ENCODE data around the gene CGB1. TPM values are rescaled to one million over a fixed set of nuclear protein-coding genes. Genes with fewer than 3 reads are reported as not detected.

Gene CGB1
- total and polyA plus RNA-seq, 2 of the 8 experiments (the other 6 are each of a cell fraction or from before 2014, with no cell fraction given), result not detected

- peak in 1 of 2 experiments; percentile 60 for DNase-seq (ENCODE audit: low read depth in 1 of 2, low spot score in 2 of 2)
- Histone ChIP-seq H3K79me2 (ENCODE audit: control insufficient read depth in 1 of 2, insufficient read depth in 2 of 2, low read length in 2 of 2) (no peaks in the 10 kb centered on the region), H4K8ac (ENCODE audit: extremely low read depth, insufficient read depth, low read length) (no peak overlapping the region), H3K27me3 (replicated peaks in 1 of 4; ENCODE audit: control insufficient read depth in 3 of 4, extremely low read depth in 1 of 4, insufficient read depth in 3 of 4, low read length in 3 of 4) (peaks cover 0 to 15% (median 12%) of the 10 kb centered on the region in 4 experiments; a peak in 6 of 7 replicates), H2AK5ac (ENCODE audit: low read depth, low read length) (no peak overlapping the region), H3K9ac (replicated peaks in 1 of 4; ENCODE audit: extremely low read depth in 1 of 4, low read depth in 3 of 4, low read length in 3 of 4) (no peak overlapping the region), H4K5ac (ENCODE audit: insufficient read length, low read depth, low read length) (no peak overlapping the region), H3K27ac (ENCODE audit: low read depth, low read length) (no peak overlapping the region), H4K20me1 (replicated peaks in 1 of 2; ENCODE audit: control insufficient read depth in 1 of 2, insufficient read depth in 2 of 2, low read length in 2 of 2) (peaks cover 0 to 2% of the 10 kb centered on the region in 2 experiments), H3K9me3 (ENCODE audit: insufficient read depth in 2 of 2, low read depth in 1 of 2, low read length in 1 of 2) (no peaks in the 10 kb centered on the region), H3K4me2 (ENCODE audit: insufficient read depth in 1 of 2, low read depth in 2 of 2, low read length in 2 of 2) (peak overlapping the region; percentile 33 to 78; a peak in 2 of 4 replicates), H4K91ac (replicated peaks; ENCODE audit: insufficient read length, low read length) (no peak overlapping the region), H3K4ac (replicated peaks; ENCODE audit: insufficient read length, low read depth, low read length) (no peak overlapping the region), H2BK12ac (ENCODE audit: low read depth, low read length) (peak overlapping the region; percentile 50; the same call in 1 of the 2 replicates), H3K79me1 (ENCODE audit: low read depth, low read length) (no peaks in the 10 kb centered on the region), H2BK20ac (ENCODE audit: low read length) (no peak overlapping the region), H2AFZ (ENCODE audit: low read length) (no peak overlapping the region), H3K4me3 (ENCODE audit: extremely low read depth in 1 of 4, insufficient read depth in 2 of 4, low read depth in 3 of 4, low read length in 4 of 4) (no peak overlapping the region), H3K36me3 (ENCODE audit: control insufficient read depth in 2 of 4, insufficient read depth in 4 of 4, low read length in 3 of 4) (peaks cover under 1 to 9% (median 2%) of the 10 kb centered on the region in 4 experiments; a peak in 6 of 8 replicates), H3K18ac (ENCODE audit: extremely low read depth, low read length) (peak overlapping the region; percentile 71), H3K23me2 (ENCODE audit: low read depth, low read length) (peaks cover 6% of the 10 kb centered on the region; the same call in 1 of the 2 replicates), H3K14ac (ENCODE audit: insufficient read length) (no peak overlapping the region), H2BK15ac (ENCODE audit: low read length) (no peak overlapping the region), H3K23ac (ENCODE audit: insufficient read length) (no peak overlapping the region), H3K56ac (replicated peaks; ENCODE audit: insufficient read length, low read depth, low read length) (no peak overlapping the region), H3K4me1 (replicated peaks in 1 of 4; ENCODE audit: control insufficient read depth in 3 of 4, insufficient read depth in 4 of 4, low read length in 3 of 4) (peaks cover 0 to 17% (median 8%) of the 10 kb centered on the region in 4 experiments; a peak in 5 of 7 replicates), H2BK5ac (ENCODE audit: low read depth, low read length) (no peak overlapping the region), H2BK120ac (replicated peaks; ENCODE audit: low read depth, low read length) (no peak overlapping the region)
- TF ChIP-seq BCL11A (IDR thresholded peaks at IDR 0.05; ENCODE audit: low read depth in 2 of 2, low read length in 2 of 2), result no peak
- TF ChIP-seq, protein P1, sequence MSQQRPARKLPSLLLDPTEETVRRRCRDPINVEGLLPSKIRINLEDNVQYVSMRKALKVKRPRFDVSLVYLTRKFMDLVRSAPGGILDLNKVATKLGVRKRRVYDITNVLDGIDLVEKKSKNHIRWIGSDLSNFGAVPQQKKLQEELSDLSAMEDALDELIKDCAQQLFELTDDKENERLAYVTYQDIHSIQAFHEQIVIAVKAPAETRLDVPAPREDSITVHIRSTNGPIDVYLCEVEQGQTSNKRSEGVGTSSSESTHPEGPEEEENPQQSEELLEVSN (IDR thresholded peaks at IDR 0.05), result no peak
- no peak for TF ChIP-seq NANOG (IDR thresholded peaks at IDR 0.05; ENCODE audit: insufficient read depth, low read depth, low read length, poor library complexity, severe bottlenecking)
- peak; percentile 8; the same call in 1 of the 2 replicates for TF ChIP-seq SP2 (IDR thresholded peaks at IDR 0.05; ENCODE audit: low read length)
- no peak for TF ChIP-seq TAF1 (IDR thresholded peaks at IDR 0.05; ENCODE audit: low read depth, low read length)
- no peak for TF ChIP-seq PHF8 (conservative IDR thresholded peaks at IDR 0.05; ENCODE audit: low read depth, low read length)
- TF ChIP-seq KDM1A (IDR thresholded peaks at IDR 0.05; ENCODE audit: borderline replicate concordance, low read length), result no peak
- no peak for FAIRE-seq
- ChIA-PET CTCF (ENCODE audit: partially characterized antibody) (interaction anchor here (1.2 to 8.1 kb wide), 6 partner anchors 11 to 205 kb away, joined by 3 to 46 read pairs (median 8); partner anchors contain the start of genes CGB2, GYS1 and RUVBL2), POLR2A (ENCODE audit: partially characterized antibody) (interaction anchor here (1.1 to 1.5 kb wide), 5 partner anchors 22 to 210 kb away, joined by 3 to 6 read pairs (median 3); partner anchors contain the start of genes BCAT2 and LIN7B)
- WGBS, 2 experiments (ENCODE audit: extremely low coverage in 1 of 2, insufficient coverage in 1 of 2, insufficient read length in 1 of 2, insufficient replicate concordance in 2 of 2, low coverage in 1 of 2, low lambda C conversion rate in 2 of 2, missing lambda C conversion rate in 1 of 2), result 75% methylated on average over 11 of the region's 11 CpGs; no CpG with 5 or more reads in 1 of the 2 experiments
Observed at GRCh38 chr19:49020342-49020741, 16.4 kb downstream of the CGB1 start.

Data from H1 (cell line).